GM18517 (cell line): ENCODE measurements around the gene ETFDH.
"Not testable (repeated sequence)": the region's sequence is repeated elsewhere in the genome, so short reads cannot be mapped to it uniquely, and the experiment has no call there.

Source experiments
- ATAC-seq: cut with Tn5 transposase; IDR thresholded peaks from one replicate; pipeline ENCODE4 v1.9.1; 2021; ENCODE audit warnings: mild to moderate bottlenecking, moderate library complexity; ENCODE audit not compliant: unreplicated experiment

The ETFDH gene

GRCh38 chr4:158750379-158750778, 78.3 kb downstream of the ETFDH start:
- no peak for ATAC-seq

- no peak for ATAC-seq
Observed at GRCh38 chr4:158754385-158755180, 82.5 kb downstream of the ETFDH start.

- ATAC-seq, result not testable (repeated sequence)
Observed at GRCh38 chr4:158755819-158756218, 83.7 kb downstream of the ETFDH start.

- ATAC-seq, result no peak
Observed at GRCh38 chr4:158756588-158756987, 84.5 kb downstream of the ETFDH start.

- no peak for ATAC-seq
Observed at GRCh38 chr4:158758142-158758541, 86.0 kb downstream of the ETFDH start.

- ATAC-seq, result no peak
Observed at GRCh38 chr4:158758703-158759102, 86.6 kb downstream of the ETFDH start.
